ENCODE measurements around the gene DOCK1.

The DOCK1 gene

GRCh38 chr10:127497685-127498084, 592.5 kb downstream of the DOCK1 start:
- TF ChIP-seq CTCF (conservative IDR thresholded peaks at IDR 0.05), result no peak

GRCh38 chr10:127498087-127498486, 592.9 kb downstream of the DOCK1 start:
- no peak overlapping the region for H3K27ac ChIP-seq
- TF ChIP-seq CTCF (conservative IDR thresholded peaks at IDR 0.05), result no peak

More at GRCh38 chr10:127497685-127498084, 592.5 kb downstream of the DOCK1 start:
- no peak overlapping the region for H3K27ac ChIP-seq

GRCh38 chr10:127500127-127500526, 594.9 kb downstream of the DOCK1 start:
- H3K27ac ChIP-seq, result no peak overlapping the region
- TF ChIP-seq CTCF (conservative IDR thresholded peaks at IDR 0.05), result no peak

All from VCaP (cell line).